DMS 273 treated with DMSO at 0.1 percent for 48 hours (cell line): ENCODE measurements around the gene PRR29.

ENCODE experiments used
- DNase-seq: peaks from one replicate; lab custom pipeline; 2025; lab: John Stamatoyannopoulos, UW

The PRR29 gene

GRCh38 chr17:63998050-63998720 lies at the start of gene PRR29:
Gene PRR29, plus strand, starts transcription at chr17:63998351. Its CDS starts 14 bp downstream, at chr17:63998365.
- DNase-seq: no peak

GRCh38 chr17:63948521-63948920 lies 49.6 kb upstream of the PRR29 start:
- DNase-seq: no peak

- DNase-seq: no peak
Measured at GRCh38 chr17:63949576-63950250, 48.4 kb upstream of the PRR29 start.

GRCh38 chr17:63950940-63951907 lies 46.9 kb upstream of the PRR29 start:
- no peak for DNase-seq

GRCh38 chr17:63954402-63955063 lies 43.6 kb upstream of the PRR29 start:
- DNase-seq: no peak

- no peak for DNase-seq
Measured at GRCh38 chr17:63955232-63955631, 42.9 kb upstream of the PRR29 start.

- no peak for DNase-seq
Measured at GRCh38 chr17:63955791-63956190, 42.4 kb upstream of the PRR29 start.

GRCh38 chr17:63956296-63956920 lies 41.7 kb upstream of the PRR29 start:
- no peak for DNase-seq

- DNase-seq: no peak
Measured at GRCh38 chr17:63960006-63960405, 38.1 kb upstream of the PRR29 start.

GRCh38 chr17:63960430-63960829 lies 37.7 kb upstream of the PRR29 start:
- DNase-seq: no peak

- DNase-seq: no peak
Measured at GRCh38 chr17:63961355-63962212, 36.6 kb upstream of the PRR29 start.

GRCh38 chr17:63962298-63962744 lies 35.8 kb upstream of the PRR29 start:
- DNase-seq: no peak

- no peak for DNase-seq
Measured at GRCh38 chr17:63963123-63963522, 35.0 kb upstream of the PRR29 start.

GRCh38 chr17:63966646-63967264 lies 31.4 kb upstream of the PRR29 start:
- no peak for DNase-seq

GRCh38 chr17:63967953-63968352 lies 30.2 kb upstream of the PRR29 start:
- no peak for DNase-seq

- DNase-seq: no peak
Measured at GRCh38 chr17:63969278-63969677, 28.9 kb upstream of the PRR29 start.

GRCh38 chr17:63972796-63973195 lies 25.4 kb upstream of the PRR29 start, which contains the start of gene SCN4A:
Gene SCN4A, minus strand, starts transcription at chr17:63972918. Its CDS starts 77 bp downstream, at chr17:63972841.
- DNase-seq: no peak

- DNase-seq: no peak
Measured at GRCh38 chr17:63973247-63973646, 24.9 kb upstream of the PRR29 start.

- no peak for DNase-seq
Measured at GRCh38 chr17:63973930-63974593, 24.1 kb upstream of the PRR29 start.
